Measurements from ENCODE around the gene PCYT1B. TPM values are rescaled to one million over a fixed set of nuclear protein-coding genes. Genes with fewer than 3 reads are reported as not detected.

PCYT1B gene
- total RNA-seq, 1 experiment from 2014 or later, result 24.7 TPM

DNA sequence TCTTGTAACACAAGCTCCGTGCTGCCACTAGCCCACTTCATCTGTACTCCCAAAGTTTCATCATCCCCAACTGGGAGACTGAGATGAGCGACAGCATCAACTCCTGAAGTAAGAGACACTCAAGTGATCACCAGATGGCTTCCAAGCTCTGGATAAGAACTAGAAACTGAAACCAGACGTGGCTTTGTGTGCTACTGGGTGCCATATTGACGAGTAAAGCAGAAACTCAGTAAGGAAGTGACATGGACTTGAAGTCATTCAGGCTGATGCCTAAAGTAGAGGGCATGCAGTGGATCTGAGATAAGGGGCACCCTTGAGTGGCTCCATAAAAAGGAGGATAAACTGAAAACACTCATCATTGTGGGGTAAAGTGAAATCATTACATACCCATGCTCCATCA is 72.4 kb downstream of the PCYT1B start:
- Mint-ChIP-seq H3K27me3 (ENCODE audit: insufficient read depth, unreplicated experiment) (no peaks in the 10 kb centered on the region), H3K4me3 (ENCODE audit: unreplicated experiment) (no peak overlapping the region), H3K27ac (ENCODE audit: unreplicated experiment) (no peak overlapping the region), H3K4me1 (ENCODE audit: low read depth, unreplicated experiment) (no peaks in the 10 kb centered on the region), H3K36me3 (ENCODE audit: insufficient read depth, unreplicated experiment) (peaks cover 5% of the 10 kb centered on the region), H3K9me3 (ENCODE audit: unreplicated experiment) (no peaks in the 10 kb centered on the region)
- BruUV-seq (replicated peaks), result no TSS peak
- Histone ChIP-seq H3K36me3 (ENCODE audit: control insufficient read depth, insufficient read depth, low read length) (no peaks in the 10 kb centered on the region), H3K9me3 (no peaks in the 10 kb centered on the region), H3K4me3 (ENCODE audit: low read depth, low read length) (no peak overlapping the region), H3K27me3 (replicated peaks; ENCODE audit: control insufficient read depth, insufficient read depth, low read length) (no peaks in the 10 kb centered on the region), H3K4me1 (no peaks in the 10 kb centered on the region)
- TF ChIP-seq, protein P1, sequence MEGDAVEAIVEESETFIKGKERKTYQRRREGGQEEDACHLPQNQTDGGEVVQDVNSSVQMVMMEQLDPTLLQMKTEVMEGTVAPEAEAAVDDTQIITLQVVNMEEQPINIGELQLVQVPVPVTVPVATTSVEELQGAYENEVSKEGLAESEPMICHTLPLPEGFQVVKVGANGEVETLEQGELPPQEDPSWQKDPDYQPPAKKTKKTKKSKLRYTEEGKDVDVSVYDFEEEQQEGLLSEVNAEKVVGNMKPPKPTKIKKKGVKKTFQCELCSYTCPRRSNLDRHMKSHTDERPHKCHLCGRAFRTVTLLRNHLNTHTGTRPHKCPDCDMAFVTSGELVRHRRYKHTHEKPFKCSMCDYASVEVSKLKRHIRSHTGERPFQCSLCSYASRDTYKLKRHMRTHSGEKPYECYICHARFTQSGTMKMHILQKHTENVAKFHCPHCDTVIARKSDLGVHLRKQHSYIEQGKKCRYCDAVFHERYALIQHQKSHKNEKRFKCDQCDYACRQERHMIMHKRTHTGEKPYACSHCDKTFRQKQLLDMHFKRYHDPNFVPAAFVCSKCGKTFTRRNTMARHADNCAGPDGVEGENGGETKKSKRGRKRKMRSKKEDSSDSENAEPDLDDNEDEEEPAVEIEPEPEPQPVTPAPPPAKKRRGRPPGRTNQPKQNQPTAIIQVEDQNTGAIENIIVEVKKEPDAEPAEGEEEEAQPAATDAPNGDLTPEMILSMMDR (IDR thresholded peaks at IDR 0.05; ENCODE audit: insufficient read depth in 1 of 2, low read depth in 1 of 2, low read length in 1 of 2, severe bottlenecking in 1 of 2, unreplicated experiment in 1 of 2), result no peak
- CTCF ChIA-PET, result no interaction called here
- POLR2A ChIA-PET, result no interaction called here
- no peak for DNase-seq
- intact Hi-C loops (cut with micrococcal nuclease; ENCODE audit: unreplicated experiment), result no loop called here

DNA sequence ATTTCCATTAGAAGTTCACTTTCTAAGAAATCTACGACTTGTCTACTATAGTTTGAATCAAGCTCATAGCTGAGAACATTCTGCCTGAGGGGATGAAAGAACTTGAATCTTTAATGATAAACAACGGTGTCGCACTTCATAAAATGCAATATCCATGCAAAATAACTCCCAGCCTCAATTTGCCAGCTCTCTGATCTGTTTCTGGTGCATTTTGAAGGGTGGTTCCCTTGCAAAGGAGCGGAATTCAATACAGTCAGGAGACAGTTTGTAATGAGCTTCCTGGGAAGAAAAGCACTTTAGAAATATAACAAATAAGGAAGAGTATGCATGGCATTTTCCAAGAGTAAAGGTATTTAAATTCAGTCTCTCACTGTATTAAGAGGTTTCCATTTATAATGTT is 80.0 kb downstream of the PCYT1B start:
- Mint-ChIP-seq H3K4me1 (ENCODE audit: low read depth, unreplicated experiment) (no peaks in the 10 kb centered on the region), H3K27ac (ENCODE audit: unreplicated experiment) (no peak overlapping the region), H3K9me3 (ENCODE audit: unreplicated experiment) (no peaks in the 10 kb centered on the region), H3K4me3 (ENCODE audit: unreplicated experiment) (no peak overlapping the region), H3K27me3 (ENCODE audit: insufficient read depth, unreplicated experiment) (no peaks in the 10 kb centered on the region), H3K36me3 (ENCODE audit: insufficient read depth, unreplicated experiment) (peaks cover 17% of the 10 kb centered on the region)
- H3K36me3 ChIP-seq (ENCODE audit: control insufficient read depth, insufficient read depth, low read length), result no peaks in the 10 kb centered on the region
- H3K9me3 ChIP-seq, result no peaks in the 10 kb centered on the region
- ChIA-PET CTCF (interaction anchor here (0.6 kb wide), 1 partner anchor 175 kb away, joined by 3 read pairs; no protein-coding TSS in a partner anchor), POLR2A (no interaction called here)
- no peaks in the 10 kb centered on the region for H3K4me1 ChIP-seq
- H3K27me3 ChIP-seq (replicated peaks; ENCODE audit: control insufficient read depth, insufficient read depth, low read length), result no peaks in the 10 kb centered on the region
- intact Hi-C loops (cut with micrococcal nuclease; ENCODE audit: unreplicated experiment), result no loop called here
- no peak for DNase-seq
- TF ChIP-seq, protein P1 (IDR thresholded peaks at IDR 0.05; ENCODE audit: insufficient read depth in 1 of 2, low read depth in 1 of 2, low read length in 1 of 2, severe bottlenecking in 1 of 2, unreplicated experiment in 1 of 2), result no peak
- BruUV-seq (replicated peaks), result no TSS peak
- H3K4me3 ChIP-seq (ENCODE audit: low read depth, low read length), result no peak overlapping the region

DNA sequence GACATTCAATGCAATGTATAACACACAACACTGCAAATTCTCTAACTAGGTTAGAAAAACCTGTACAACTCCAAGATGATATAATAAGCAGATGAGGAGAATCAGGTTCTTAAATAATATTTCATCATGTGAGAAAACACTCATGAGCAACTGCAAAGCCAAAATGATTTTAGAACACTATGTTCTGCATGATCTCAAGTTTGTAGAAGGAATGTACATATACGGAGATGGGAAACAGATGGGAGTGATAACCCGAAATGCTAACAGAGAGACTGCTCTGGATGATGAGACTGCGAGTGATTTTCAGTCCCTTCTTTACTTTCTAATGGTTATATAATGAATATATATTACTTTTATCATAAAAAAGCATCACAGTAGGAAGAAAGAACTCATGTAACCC is 80.9 kb downstream of the PCYT1B start:
- no peak for DNase-seq
- POLR2A ChIA-PET, result interaction anchor here (0.7 kb wide), 1 partner anchor 1706 kb away, joined by 4 read pairs; no protein-coding TSS in a partner anchor
- H3K27me3 ChIP-seq (replicated peaks; ENCODE audit: control insufficient read depth, insufficient read depth, low read length), result no peaks in the 10 kb centered on the region
- H3K27me3 Mint-ChIP-seq (ENCODE audit: insufficient read depth, unreplicated experiment), result no peaks in the 10 kb centered on the region
- no peaks in the 10 kb centered on the region for H3K4me1 ChIP-seq
- no peak overlapping the region for H3K27ac Mint-ChIP-seq (ENCODE audit: unreplicated experiment)
- CTCF ChIA-PET, result no interaction called here
- H3K4me1 Mint-ChIP-seq (ENCODE audit: low read depth, unreplicated experiment), result no peaks in the 10 kb centered on the region
- TF ChIP-seq, protein P1 (IDR thresholded peaks at IDR 0.05; ENCODE audit: insufficient read depth in 1 of 2, low read depth in 1 of 2, low read length in 1 of 2, severe bottlenecking in 1 of 2, unreplicated experiment in 1 of 2), result no peak
- H3K4me3 ChIP-seq (ENCODE audit: low read depth, low read length), result no peak overlapping the region
- H3K4me3 Mint-ChIP-seq (ENCODE audit: unreplicated experiment), result no peak overlapping the region
- no TSS peak for BruUV-seq (replicated peaks)
- peaks cover 20% of the 10 kb centered on the region for H3K36me3 Mint-ChIP-seq (ENCODE audit: insufficient read depth, unreplicated experiment)
- no peaks in the 10 kb centered on the region for H3K36me3 ChIP-seq (ENCODE audit: control insufficient read depth, insufficient read depth, low read length)
- no peaks in the 10 kb centered on the region for H3K9me3 Mint-ChIP-seq (ENCODE audit: unreplicated experiment)
- intact Hi-C loops (cut with micrococcal nuclease; ENCODE audit: unreplicated experiment), result no loop called here
- no peaks in the 10 kb centered on the region for H3K9me3 ChIP-seq

Measured in Caco-2 (cell line).